Stimulated activated CD4-positive, alpha-beta T cell treated with anti-CD3 and anti-CD28 coated beads, Interleukin-4, amount 100 ng/mL, for 4 hours (primary cell): Measurements from ENCODE around the gene CNTD1.

Source experiments
- DNase-seq, 2 experiments: peaks; one replicate each; pipeline ENCODE4 v3.0.0-alpha.2; 2020

The CNTD1 gene

DNA sequence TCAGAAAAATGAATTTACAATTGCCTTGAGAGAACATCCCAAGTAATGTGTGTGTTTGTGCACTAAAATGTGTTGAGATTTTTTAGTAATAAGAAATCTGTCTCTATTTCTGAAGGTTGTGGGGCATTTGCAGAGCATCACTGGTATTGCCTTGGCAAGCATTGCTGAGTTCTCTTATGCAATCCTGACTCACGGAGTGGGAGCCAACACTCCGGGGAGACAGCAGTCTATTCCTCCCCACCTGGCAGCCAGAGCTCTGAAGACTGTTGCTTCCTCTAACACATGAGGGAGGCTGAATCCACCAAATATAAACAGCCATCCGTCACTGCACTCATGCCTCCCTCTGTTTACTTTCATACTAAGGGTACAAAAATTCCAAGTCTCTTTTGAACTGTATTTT, 10.6 kb downstream of the CNTD1 start:
- DNase-seq, result no peak

DNA sequence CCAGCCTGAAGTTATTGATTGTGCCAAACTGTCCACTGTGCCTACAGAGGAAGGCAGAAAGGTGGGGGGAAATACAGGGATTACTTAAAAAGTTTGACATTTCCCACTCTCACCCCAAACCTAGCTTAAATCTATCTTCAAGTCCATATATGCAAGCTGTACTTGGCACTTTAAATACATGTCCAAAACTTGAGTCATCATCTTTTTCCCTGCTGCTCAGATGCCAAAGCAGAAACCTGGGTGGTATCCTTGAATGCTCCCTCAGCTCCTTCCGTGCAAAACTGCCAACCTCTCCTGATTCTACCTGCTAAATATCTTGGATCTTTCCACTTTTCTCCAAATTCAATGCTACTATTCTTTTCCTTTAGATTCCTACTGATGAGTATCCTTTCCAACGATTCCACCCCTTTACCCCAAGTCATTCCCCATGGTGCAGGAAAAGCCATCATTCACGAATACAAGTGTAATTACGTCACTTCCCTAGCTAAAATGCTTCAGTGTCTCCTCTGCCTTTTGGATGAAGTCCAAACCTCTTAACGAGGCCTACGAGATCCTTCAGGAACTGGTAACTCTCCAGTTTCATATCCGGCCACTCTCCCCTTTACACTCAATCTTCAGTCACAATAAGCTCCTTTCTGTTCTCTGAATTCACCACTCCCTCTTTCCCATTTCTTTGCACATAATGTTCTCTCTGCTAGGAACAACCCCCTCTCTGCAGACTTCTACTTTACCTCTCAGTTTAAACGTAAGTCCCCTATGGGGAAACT, 16.2 kb downstream of the CNTD1 start:
- no peak for DNase-seq

DNA sequence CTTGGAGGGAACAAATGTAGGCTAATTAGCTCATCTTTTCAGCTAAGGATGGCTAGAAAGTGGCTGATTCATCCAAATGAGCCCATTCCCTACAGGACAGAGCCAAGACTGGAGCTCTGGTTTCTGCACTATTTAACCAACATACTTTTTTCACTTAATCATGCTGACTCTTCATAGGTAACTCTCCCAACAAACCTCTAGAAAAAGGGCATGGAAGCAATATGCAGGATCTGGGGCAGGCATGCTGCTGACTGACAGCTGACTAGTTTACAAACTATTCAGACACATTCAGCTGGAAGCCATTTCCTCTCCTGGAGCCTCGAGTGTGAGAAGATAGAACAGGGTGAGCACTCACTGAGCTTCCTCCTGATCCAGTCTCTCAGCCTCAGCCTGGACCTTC, 19.2 kb downstream of the CNTD1 start:
- no peak for DNase-seq

DNA sequence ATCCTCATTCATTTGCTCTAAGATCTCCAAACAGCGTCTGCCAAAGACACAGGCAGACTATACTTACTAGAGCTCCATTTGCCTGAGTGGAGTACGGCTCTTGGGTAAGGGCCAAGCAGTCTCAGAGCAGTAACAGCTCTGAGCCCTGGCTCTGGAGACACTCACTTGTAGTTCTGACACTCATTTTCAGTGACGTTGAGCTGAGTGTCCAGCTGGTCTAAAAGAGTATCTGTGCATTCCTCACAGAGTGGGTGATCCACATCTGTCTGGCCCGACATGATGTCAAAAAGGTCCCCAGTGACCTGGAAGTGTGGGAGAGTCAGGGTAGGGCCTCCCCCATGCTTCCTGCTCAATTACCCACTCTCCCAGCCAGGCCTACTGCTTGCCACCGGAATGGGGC, 19.7 kb downstream of the CNTD1 start:
- no peak for DNase-seq

DNA sequence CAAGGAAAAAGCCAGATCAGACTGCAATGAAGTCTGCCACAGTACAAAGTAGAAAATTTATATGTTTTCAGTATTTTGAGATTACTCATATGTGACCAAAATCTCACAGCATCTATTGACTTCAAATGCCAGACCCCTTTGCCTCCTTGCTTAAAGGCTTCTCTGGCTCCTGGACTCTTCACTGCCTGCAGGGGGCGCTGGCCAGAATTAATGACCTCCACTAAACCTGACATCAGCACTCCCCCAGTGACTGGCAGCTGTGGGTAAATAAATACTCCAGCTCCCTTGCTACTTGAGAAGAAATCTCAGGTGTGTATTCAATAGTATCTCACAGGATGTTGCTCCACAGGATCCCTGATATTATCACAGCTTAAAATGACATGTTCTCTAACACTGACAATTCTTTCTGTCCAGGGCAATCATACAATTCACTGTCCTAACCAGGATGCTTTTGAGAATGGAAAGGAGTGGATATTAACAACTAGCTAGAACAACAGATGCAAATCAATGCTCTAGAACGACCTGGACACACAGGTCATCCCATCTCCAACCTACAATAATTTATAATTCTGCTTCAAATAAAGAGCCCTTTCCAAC, 21.4 kb downstream of the CNTD1 start:
- DNase-seq, result peak; percentile 50 to 59

DNA sequence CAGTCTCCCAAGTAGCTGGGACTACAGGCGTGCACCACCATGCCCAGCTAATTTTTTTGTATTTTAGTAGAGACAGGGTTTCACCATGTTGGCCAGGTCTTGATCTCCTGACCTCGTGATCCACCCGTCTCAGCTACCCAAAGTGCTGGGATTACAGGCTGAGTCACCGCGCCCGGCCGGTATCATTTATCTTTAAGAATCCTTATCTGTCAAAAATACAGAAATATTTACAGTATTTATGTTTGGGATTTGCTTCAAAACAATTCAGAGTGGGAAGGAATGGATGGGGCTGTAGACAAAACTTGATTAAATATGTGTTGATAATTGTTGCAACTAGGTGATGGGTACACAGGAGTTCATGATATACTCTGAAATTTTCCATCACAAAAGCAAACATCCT, 22.5 kb downstream of the CNTD1 start:
- no peak for DNase-seq

DNA sequence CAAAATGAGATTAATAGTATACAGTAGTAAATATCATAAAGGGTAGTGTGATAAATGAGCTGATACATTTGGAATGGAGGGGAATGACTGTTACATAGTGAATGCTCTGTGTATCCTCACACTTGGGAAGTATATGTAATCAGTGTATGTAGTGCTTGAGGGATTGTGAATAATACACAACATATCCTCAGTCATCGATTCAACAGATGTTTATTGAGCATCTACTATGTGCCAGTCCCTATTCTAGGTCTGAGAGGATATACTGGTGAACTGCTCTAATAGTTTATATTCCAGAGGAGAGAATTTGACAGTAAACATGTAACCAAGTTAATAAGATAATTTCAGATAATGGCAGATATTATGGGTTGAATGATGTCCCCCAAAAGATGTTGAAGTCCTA, 28.8 kb downstream of the CNTD1 start:
- no peak for DNase-seq

DNA sequence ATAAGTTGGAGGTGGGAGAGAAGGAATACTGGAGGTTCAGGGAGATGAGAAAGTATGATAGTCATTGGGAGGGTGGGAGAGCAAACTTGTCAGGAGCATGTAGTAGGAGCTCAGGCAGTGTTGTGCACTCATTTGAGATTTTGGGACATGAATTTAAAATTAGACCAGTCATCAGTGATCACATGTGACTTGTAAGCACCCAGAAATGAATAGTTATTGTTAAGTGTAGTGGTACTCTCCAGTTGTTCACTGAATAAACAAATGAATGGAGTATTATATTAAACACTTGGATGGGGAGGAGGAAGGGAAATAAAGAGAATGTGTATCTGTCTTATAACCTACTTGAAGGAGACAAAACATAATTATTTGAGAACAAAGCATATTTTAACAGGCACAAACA, 32.3 kb downstream of the CNTD1 start:
- DNase-seq, result no peak

DNA sequence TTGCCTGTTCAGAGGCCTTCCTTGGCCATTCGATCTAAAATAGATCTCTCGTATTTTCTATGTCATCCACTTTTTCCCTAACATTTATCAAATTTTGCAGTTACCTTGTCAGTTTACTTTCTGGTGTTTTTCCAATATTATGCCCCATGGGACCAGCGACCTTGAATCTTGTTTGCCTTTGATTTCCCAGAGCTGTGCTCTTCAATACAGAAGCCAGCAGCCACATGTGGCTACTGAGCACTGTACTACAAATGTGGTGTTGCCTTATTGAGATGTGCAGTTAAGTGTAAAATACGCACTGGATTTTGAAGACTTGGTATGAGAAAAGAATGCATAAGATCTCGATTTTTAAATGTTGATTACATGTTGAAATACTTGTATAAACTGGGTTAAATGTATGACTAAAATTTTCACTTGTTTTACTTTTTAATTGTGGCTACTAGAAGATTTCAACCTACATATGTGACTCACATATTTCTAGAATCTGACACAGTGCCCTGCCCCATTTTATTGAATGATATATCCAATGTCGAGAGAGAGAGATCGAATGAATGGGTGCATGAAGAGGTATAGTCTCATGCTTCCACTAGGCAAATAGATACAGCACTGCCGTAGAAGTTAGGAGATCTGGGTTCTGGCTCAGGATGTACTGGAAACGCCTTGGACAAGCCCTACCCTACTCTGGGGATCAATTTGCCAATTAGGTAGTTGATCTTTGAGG, 33.7 kb downstream of the CNTD1 start:
- DNase-seq, result no peak

DNA sequence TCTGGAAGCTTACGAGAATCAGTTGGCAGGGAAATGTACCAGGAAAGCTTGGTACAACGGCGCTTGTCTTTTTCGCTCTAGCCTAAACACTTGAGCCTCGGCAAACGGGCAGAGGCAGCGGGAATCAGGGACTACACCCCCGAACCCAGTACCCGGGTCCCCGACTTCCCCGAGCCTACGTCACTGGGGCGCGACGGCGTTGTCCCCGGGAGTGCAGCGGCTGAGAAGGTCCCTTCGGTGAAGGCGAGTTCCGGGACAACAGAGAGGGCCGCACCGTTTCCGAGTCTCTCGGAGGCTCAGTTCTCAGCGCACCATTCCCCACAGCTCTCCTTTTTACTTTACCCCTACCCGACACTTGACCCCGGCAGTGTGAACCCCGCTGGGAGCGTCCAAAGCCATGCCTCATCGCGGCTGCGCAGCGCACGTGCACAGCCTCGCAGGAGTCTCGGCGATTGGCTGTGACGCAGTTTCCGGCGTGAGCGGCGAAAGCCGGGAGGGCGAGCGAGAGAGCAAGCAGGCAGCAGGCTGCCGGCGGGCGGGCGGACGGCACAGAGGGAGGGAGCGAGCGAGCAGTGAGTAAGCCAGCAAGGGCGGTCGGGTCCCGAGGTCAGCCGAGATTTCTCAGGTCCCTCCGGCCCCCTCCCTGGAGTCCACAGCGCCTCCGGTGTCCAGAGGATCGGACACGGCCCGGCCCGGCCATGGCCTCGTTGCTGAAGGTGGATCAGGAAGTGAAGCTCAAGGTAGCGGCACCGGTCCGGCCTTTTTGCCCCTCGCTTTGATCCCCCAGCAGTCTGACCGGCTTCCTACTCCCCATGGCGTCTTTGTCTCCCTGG, 34.5 kb downstream of the CNTD1 start, which contains the start of gene PSME3:
TSS of gene PSME3 (plus strand) at position 464 of the 833 bp plus-strand sequence. CDS start at position 699, 235 bp downstream.
- DNase-seq, result peak; percentile 87 to 90

DNA sequence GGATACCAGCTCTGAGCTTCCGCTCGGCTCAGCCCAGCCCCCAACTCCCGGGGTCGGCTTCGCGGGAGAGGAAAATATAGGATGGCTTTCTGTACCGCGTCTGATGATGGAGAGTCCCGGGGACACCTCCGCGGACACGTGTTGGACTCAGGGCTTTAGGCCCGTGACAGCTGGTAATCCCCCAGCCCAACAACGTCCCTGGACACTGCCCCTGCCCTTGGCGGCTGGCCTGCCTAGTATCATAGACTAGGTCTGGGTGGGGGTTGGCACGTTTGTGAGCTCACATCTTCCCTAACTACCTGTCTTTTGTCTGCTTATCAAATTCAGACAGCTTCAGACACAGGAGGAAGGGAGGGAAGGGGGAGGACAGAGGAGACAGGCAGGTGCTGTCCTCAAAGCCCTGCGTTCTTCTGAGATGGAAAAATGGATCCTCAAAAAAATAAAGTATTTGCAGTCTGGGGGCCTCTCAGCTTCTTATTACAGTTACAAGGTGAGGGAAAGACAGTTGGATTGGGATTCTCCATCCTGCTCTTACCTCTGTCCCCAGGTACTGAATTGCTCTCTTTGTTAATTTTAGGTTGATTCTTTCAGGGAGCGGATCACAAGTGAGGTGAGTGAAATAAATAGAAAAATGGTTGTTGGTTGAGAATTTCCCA, 35.2 kb downstream of the CNTD1 start:
- DNase-seq, result no peak

DNA sequence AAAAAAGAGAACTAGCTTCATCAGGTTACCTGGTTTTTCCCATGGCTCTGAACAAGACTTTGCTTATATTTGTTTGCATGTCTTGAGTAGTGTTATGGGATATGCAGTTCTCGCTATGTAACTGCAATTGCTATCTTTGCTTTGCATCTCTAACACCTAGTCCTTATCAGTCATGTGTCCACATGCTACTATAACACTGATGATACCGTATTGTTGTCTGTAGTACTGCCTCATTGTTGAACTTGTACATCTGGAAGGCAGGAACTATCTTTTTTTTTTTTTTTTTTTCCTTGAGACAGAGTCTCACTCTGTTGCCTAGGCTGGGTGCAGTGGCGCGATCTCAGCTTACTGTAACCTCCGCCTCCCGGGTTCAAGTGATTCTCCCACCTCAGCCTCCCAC, 37.1 kb downstream of the CNTD1 start:
- no peak for DNase-seq

DNA sequence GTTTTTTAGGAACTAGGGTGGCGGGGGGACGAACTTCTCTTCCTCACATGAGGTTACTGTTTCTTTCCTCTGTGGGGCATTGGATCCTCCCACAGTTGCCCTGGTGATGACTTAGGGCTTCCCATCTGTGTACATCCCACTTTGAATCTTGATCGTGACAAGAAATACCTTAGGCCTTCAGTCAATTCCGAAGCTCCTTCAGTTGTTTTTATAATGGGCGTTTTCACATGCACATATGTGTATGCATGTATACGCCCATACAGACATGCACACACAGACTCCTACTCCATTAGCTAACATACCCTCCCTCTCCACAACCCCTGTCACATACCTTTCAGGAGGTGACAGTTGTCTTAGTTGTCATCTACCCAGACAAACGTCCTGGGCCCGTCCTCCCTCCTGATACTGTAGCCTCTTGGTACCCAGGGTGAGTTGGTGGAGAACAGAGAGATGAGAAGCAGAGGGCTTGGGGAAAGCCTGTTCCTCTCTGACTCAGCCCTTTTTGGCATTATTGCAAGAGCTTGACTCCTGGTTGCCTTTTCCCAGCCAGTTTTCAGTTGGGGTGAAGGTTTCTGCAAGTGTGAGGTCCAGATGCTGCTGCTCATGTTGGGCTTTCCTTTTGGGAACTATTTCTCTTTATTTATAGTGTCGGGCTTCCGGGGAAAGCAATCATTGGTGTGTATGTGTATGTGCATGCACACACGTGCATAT, 43.5 kb downstream of the CNTD1 start:
- no peak for DNase-seq

DNA sequence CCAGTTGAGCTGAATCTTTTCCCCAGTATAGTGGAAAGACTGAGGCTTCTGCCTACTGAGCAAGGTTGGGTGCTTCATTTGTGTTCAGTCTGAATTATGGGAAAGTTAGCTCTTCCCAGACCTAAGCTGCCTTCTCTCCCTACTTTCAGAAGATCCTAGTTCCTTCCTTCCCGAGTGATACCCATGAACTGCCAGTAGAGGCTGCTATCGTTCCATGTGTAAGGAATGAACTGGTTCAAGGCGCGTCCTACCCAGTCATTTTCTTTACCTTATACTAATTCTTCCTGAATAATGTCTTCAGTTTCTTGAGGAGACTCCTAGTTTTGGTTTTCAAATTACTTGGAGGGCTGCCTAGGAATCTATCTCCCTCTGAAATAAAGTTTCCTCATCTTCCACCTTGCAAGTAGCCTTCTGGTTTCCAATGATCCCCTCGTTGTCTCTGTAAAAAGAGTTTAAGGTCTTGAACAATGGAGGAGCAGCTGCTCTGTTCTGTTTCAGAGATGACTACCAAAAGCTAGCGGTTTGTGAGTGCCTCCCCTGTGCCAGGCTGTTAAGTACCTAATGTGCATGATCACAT, 44.8 kb downstream of the CNTD1 start:
- no peak for DNase-seq

DNA sequence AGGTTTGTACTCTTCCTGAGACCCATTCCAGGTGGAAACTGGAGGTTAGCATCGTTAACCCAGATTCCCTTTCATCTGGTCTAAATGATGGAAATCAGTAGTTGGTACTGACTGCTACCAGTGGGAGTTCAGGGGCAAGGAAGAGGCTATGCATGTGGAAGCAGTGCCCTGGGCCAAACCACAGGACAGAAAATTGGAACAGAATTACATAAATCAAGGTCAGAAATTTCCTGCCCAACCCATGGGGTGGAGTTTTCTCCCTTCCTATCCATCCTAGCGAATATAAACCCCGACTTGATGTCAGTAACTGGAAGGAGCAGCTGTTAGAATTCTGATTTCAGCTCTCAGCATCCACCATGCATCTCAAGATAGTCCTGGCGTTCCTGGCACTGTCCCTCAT, 45.6 kb downstream of the CNTD1 start, which contains the start of gene AOC2:
TSS of gene AOC2 (plus strand) at position 310 of the 400 bp plus-strand sequence. CDS start at position 357, 47 bp downstream.
- no peak for DNase-seq

DNA sequence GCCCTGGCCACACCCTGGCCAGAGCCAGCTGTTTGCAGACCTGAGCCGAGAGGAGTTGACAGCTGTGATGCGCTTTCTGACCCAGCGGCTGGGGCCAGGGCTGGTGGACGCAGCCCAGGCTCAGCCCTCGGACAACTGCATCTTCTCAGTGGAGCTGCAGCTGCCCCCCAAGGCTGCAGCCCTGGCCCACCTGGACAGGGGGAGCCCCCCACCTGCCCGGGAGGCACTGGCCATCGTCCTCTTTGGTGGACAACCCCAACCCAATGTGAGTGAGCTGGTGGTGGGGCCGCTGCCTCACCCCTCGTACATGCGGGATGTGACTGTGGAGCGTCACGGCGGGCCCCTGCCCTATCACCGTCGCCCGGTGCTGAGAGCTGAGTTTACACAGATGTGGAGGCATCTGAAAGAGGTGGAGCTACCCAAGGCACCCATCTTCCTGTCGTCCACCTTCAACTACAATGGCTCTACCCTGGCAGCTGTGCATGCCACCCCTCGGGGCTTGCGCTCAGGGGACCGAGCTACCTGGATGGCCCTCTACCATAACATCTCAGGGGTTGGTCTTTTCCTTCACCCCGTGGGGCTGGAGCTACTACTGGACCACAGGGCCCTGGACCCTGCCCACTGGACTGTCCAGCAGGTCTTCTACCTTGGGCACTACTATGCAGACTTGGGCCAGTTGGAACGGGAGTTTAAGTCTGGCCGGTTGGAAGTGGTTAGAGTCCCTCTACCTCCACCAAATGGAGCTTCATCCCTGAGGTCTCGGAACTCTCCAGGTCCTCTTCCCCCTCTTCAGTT, 46.3 kb downstream of the CNTD1 start:
- DNase-seq, result no peak

DNA sequence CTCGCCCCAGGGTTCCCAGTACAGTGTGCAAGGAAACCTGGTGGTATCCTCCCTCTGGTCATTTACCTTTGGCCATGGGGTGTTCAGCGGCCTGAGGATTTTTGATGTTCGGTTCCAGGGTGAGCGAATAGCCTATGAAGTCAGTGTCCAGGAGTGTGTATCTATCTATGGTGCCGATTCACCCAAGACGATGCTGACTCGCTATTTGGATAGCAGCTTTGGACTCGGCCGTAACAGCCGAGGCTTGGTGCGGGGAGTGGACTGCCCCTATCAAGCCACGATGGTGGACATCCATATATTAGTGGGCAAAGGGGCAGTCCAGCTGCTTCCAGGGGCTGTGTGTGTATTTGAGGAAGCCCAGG, 46.9 kb downstream of the CNTD1 start:
- DNase-seq, result no peak

DNA sequence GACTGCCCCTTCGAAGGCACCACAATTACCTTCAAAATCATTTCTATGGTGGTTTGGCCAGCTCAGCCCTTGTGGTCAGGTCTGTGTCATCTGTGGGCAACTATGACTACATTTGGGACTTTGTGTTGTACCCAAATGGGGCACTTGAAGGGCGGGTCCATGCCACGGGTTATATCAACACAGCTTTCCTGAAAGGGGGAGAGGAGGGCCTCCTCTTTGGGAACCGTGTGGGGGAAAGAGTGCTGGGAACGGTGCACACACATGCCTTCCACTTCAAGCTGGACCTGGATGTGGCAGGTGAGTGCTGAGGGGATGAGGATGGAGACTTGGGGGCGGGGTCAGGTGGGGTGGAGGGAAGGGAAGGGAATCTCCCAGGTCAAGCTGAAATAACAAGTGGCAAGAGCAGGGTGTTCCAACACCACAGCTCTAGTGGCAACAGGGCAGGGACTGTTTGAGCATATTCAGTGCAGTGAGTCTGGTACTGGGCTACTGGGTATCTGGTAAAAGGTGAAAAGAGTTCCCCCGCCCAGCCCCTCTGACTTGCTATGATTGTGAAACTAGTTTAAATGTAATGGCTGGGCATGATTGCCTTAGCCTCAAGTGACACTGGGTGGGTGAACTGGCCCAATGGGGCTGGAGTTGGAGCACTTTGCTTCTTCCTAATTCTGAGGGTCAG, 47.4 kb downstream of the CNTD1 start:
- no peak for DNase-seq

DNA sequence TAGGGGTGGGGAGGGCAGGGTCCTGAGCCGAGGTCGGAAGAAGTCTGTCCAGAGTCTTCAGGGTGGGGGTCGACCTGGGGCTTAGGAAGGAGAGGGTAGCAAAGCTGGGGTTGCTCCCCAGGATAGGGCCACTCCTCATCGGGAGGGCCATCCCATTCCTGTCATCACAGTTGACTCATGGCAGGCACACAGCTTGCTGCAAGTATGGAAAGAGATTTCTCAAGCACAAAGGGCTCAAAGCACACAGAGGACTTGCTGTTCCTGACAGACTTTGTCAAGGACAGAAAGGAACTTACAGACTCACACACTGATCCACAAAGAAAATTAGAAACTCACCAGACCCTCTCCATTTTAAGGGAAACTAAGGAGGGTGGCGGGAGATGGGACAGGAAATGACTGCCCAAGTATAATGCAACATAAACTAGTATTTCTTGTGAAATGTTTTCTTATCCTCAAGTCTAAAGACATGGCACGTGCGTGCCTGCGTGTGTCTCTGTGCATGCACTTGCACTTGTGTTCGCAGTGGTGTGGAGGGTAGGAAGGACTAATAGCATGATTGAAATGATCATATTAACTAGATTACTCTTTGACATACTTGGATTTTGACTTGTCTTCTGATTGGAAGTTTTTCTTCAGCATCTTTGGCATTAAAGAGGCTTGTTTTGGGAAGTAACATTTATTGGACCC, 48.1 kb downstream of the CNTD1 start:
- no peak for DNase-seq
